Activated CD4-positive, alpha-beta memory T cell treated with anti-CD3 and anti-CD28 coated beads for 36 hours (primary cell): ENCODE measurements around the gene OSR1. TPM values are rescaled to one million over a fixed set of nuclear protein-coding genes. Genes with fewer than 3 reads are reported as not detected.
"Not testable (repeated sequence)": the region's sequence is repeated elsewhere in the genome, so short reads cannot be mapped to it uniquely, and the experiment has no call there.

ENCODE experiments used
- CTCF ChIA-PET: fragments of 350-600 bp; sonication (Branson Sonifier 250); formaldehyde crosslinking; loops from one replicate; lab custom pipeline; 2021; ENCODE audit warnings: antibody characterized with exemption, inconsistent platforms; lab: Charles Lee
- POLR2A ChIA-PET: fragments of 350-600 bp; sonication (Branson Sonifier 250); formaldehyde crosslinking; loops from one replicate; lab custom pipeline; 2021; ENCODE audit warnings: antibody characterized with exemption; lab: Charles Lee
- DNase-seq: peaks from one replicate; pipeline ENCODE4 v3.0.0-alpha.2; 2020
- H3K27ac Mint-ChIP-seq: one replicate; pipeline ENCODE4 v1.8.0; 2021; ENCODE audit warnings: mixed read lengths
- H3K27me3 Mint-ChIP-seq: one replicate; pipeline ENCODE4 v1.8.0; 2021; ENCODE audit warnings: mixed read lengths
- H3K36me3 Mint-ChIP-seq: one replicate; pipeline ENCODE4 v1.8.0; 2021; ENCODE audit warnings: mixed read lengths
- H3K4me1 Mint-ChIP-seq: one replicate; pipeline ENCODE4 v1.8.0; 2021; ENCODE audit warnings: low read depth, mixed read lengths
- H3K4me3 Mint-ChIP-seq: one replicate; pipeline ENCODE4 v1.8.0; 2021; ENCODE audit warnings: mild to moderate bottlenecking, mixed read lengths
- H3K9me3 Mint-ChIP-seq: one replicate; pipeline ENCODE4 v1.8.0; 2021; ENCODE audit warnings: mixed read lengths
- intact Hi-C: fragments of 100-400 bp; cut with micrococcal nuclease; formaldehyde crosslinking; loops from one replicate; pipeline ENCODE4 v1.15.1; 2023
- microRNA-seq: library from miRNA; unstranded; fragments of <30 nt; microRNA quantifications from one replicate; pipeline ENCODE4 v1.2.0, GENCODE V29; 2022; ENCODE audit warnings: borderline number of aligned reads, borderline microRNAs expressed, borderline replicate concordance
- total RNA-seq, 2 experiments: library from RNA; stranded (reverse); gene quantifications; one replicate each; pipeline ENCODE4 v1.2.3, GENCODE V29; 2021

Gene OSR1
- total RNA-seq, 2 experiments from 2014 or later: not detected

DNA sequence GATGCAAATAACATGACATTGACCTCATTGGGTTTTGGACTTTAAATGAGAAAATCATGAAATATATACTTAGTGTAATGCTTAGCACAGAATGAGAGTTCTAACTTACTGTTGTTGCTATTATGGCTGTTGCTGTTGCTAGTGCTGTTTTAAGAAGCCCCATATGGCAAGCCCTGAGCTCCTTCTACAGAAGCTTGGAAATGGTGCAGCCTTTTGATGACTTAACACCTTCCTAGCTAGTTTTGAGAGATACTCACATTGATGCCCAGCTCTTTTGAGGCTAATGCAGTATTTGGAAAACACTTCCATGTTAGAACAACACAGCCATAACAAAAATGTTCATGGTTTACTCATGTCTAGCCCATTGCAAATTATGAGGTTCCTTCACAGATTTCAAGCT, 30.9 kb downstream of the OSR1 start:
- intact Hi-C loops: no loop called here
- Mint-ChIP-seq H3K9me3 (no peaks in the 10 kb centered on the region), H3K4me3 (no peak overlapping the region), H3K27ac (no peak overlapping the region), H3K4me1 (no peaks in the 10 kb centered on the region), H3K27me3 (peaks cover 3% of the 10 kb centered on the region), H3K36me3 (no peaks in the 10 kb centered on the region)
- CTCF ChIA-PET: no interaction called here
- DNase-seq: no peak
- POLR2A ChIA-PET: interaction anchor here (1.0 kb wide), 1 partner anchor 10 kb away, joined by 3 read pairs; no protein-coding TSS in a partner anchor

- H3K4me3 Mint-ChIP-seq: no peak overlapping the region
- no peaks in the 10 kb centered on the region for H3K27me3 Mint-ChIP-seq
- CTCF ChIA-PET: no interaction called here
- H3K9me3 Mint-ChIP-seq: peaks cover 2% of the 10 kb centered on the region
- no peak for DNase-seq
- intact Hi-C loops: no loop called here
- H3K36me3 Mint-ChIP-seq: no peaks in the 10 kb centered on the region
- no peak overlapping the region for H3K27ac Mint-ChIP-seq
- POLR2A ChIA-PET: no interaction called here
- no peaks in the 10 kb centered on the region for H3K4me1 Mint-ChIP-seq
Measured at GRCh38 chr2:19321946-19322345, 36.5 kb downstream of the OSR1 start.

DNA sequence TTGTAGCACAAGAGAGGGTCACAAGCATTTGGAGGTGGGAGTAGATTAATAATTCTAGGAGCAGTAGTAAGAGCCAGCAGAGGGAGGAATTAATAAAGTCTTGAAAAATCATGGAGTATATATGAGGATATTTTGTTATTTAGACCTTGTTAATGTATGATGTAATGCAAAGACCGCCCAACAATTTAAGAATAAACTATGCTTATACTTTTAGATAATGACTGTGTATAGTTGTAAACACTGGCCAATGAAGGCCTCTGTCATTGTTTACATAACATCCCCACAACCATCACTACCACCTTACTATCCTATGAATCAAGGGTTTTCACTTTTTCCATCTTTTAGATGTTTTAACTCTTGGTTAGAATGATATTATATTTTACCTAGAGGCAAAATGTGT, 37.6 kb downstream of the OSR1 start:
- ChIA-PET CTCF (no interaction called here), POLR2A (no interaction called here)
- intact Hi-C loops: no loop called here
- no peaks in the 10 kb centered on the region for H3K4me1 Mint-ChIP-seq
- no peak for DNase-seq
- no peaks in the 10 kb centered on the region for H3K27me3 Mint-ChIP-seq
- H3K9me3 Mint-ChIP-seq: peaks cover 2% of the 10 kb centered on the region
- H3K27ac Mint-ChIP-seq: no peak overlapping the region
- H3K36me3 Mint-ChIP-seq: no peaks in the 10 kb centered on the region
- no peak overlapping the region for H3K4me3 Mint-ChIP-seq

GRCh38 chr2:19319698-19320097, 38.7 kb downstream of the OSR1 start:
- Mint-ChIP-seq H3K27ac (no peak overlapping the region), H3K4me3 (no peak overlapping the region), H3K36me3 (no peaks in the 10 kb centered on the region), H3K4me1 (no peaks in the 10 kb centered on the region), H3K9me3 (peaks cover 2% of the 10 kb centered on the region), H3K27me3 (no peaks in the 10 kb centered on the region)
- CTCF ChIA-PET: no interaction called here
- no peak for DNase-seq
- intact Hi-C loops: no loop called here
- POLR2A ChIA-PET: no interaction called here

DNA sequence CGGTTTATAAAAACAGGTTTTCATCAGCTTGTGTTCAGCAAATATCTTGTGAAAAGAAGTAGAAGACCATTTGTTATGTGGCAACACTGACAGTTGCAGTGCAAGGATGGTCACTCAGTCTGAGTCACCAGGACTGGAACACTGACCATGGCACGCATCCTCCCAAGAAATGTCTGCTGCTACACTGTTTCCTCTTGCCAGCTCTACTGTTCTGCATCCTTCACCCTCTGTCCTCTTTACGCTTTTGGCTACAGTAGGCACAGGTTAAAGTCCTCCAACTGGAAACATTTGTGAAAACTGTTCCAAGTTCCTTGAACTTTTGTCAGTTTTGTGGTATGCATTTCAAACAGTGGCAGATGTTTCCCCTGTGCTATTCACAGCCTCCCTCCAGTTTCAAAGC, 39.4 kb downstream of the OSR1 start:
- CTCF ChIA-PET: no interaction called here

GRCh38 chr2:19313553-19313952, 44.9 kb downstream of the OSR1 start:
- intact Hi-C loops: no loop called here
- ChIA-PET POLR2A (no interaction called here), CTCF (no interaction called here)
- Mint-ChIP-seq H3K36me3 (no peaks in the 10 kb centered on the region), H3K27me3 (no peaks in the 10 kb centered on the region), H3K9me3 (peaks cover 3% of the 10 kb centered on the region), H3K4me1 (no peaks in the 10 kb centered on the region), H3K4me3 (no peak overlapping the region), H3K27ac (no peak overlapping the region)
- DNase-seq: no peak

More for the DNA sequence above, 39.4 kb downstream of the OSR1 start:
- Mint-ChIP-seq H3K9me3 (peaks cover 2% of the 10 kb centered on the region), H3K4me3 (no peak overlapping the region), H3K36me3 (no peaks in the 10 kb centered on the region), H3K27me3 (no peaks in the 10 kb centered on the region), H3K4me1 (no peaks in the 10 kb centered on the region), H3K27ac (no peak overlapping the region)
- POLR2A ChIA-PET: no interaction called here
- intact Hi-C loops: no loop called here
- no peak for DNase-seq

GRCh38 chr2:19312949-19313348, 45.5 kb downstream of the OSR1 start:
- CTCF ChIA-PET: no interaction called here
- DNase-seq: no peak
- H3K4me3 Mint-ChIP-seq: no peak overlapping the region
- POLR2A ChIA-PET: no interaction called here
- no peak overlapping the region for H3K27ac Mint-ChIP-seq
- peaks cover 5% of the 10 kb centered on the region for H3K9me3 Mint-ChIP-seq
- no peaks in the 10 kb centered on the region for H3K36me3 Mint-ChIP-seq
- no peaks in the 10 kb centered on the region for H3K27me3 Mint-ChIP-seq
- no peaks in the 10 kb centered on the region for H3K4me1 Mint-ChIP-seq
- intact Hi-C loops: no loop called here

- H3K4me3 Mint-ChIP-seq, H3K36me3 Mint-ChIP-seq, CTCF ChIA-PET, DNase-seq, H3K27me3 Mint-ChIP-seq, intact Hi-C loops, POLR2A ChIA-PET, H3K9me3 Mint-ChIP-seq, H3K27ac Mint-ChIP-seq, H3K4me1 Mint-ChIP-seq: not testable (repeated sequence)
Measured at GRCh38 chr2:19306065-19306464, 52.4 kb downstream of the OSR1 start.

GRCh38 chr2:19305400-19306055, 52.9 kb downstream of the OSR1 start:
- H3K36me3 Mint-ChIP-seq, H3K27ac Mint-ChIP-seq, H3K4me1 Mint-ChIP-seq, DNase-seq, intact Hi-C loops, POLR2A ChIA-PET, CTCF ChIA-PET, H3K27me3 Mint-ChIP-seq, H3K9me3 Mint-ChIP-seq, H3K4me3 Mint-ChIP-seq: not testable (repeated sequence)

DNA sequence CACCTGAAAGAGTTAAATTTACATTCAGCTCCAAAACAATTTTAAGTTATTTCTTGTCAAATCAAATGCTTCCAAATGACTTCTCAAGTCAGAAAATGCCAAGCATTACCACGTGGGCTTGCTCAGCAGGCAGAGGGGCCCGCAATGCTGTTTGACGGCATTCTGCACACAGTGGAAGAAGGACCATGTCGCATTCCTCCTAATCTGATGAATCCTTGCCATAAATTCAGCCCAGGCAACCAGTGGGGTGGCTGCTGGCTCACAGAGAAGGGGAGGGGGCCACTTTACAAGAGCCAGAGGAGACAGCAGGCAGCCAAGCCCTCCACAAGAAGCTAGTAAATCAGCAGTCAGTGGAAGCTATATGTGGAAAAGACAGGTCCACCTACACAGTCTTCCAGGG, 56.7 kb downstream of the OSR1 start:
- H3K27me3 Mint-ChIP-seq: no peaks in the 10 kb centered on the region
- CTCF ChIA-PET: no interaction called here
- H3K9me3 Mint-ChIP-seq: no peaks in the 10 kb centered on the region
- H3K4me3 Mint-ChIP-seq: no peak overlapping the region
- H3K4me1 Mint-ChIP-seq: no peaks in the 10 kb centered on the region
- H3K36me3 Mint-ChIP-seq: peaks cover 4% of the 10 kb centered on the region
- DNase-seq: no peak
- no peak overlapping the region for H3K27ac Mint-ChIP-seq
- POLR2A ChIA-PET: no interaction called here
- intact Hi-C loops: no loop called here

Small RNAs within 50 kb of the gene (microRNA-seq; reads per million reads assigned to microRNA genes)
- not detected for gene MIR4757
